GM12878 (cell line): Measurements from ENCODE around the gene RAN. TPM values are rescaled to one million over a fixed set of nuclear protein-coding genes. Genes with fewer than 3 reads are reported as not detected.

Experiments
- ATAC-seq: fragments of 200-7000 bp; cut with Tn5 transposase; 3 replicates; pipeline ENCODE4 v1.9.1; 2020; ENCODE audit warnings: mild to moderate bottlenecking, moderate library complexity
- BruUV-seq: library from RNA; stranded (reverse); fragments of 400-500 nt; replicated peaks from 2 replicates; lab custom pipeline; 2021; lab: Mats Ljungman, UMichigan
- CTCF ChIA-PET: fragments of 300-600 bp; sonication (Branson Sonifier 250); formaldehyde crosslinking; extraction: SDS; loops from one replicate; lab custom pipeline; 2021; ENCODE audit warnings: inconsistent platforms; lab: Yijun Ruan, JAX
- POLR2A ChIA-PET: fragments of 350-600 bp; formaldehyde crosslinking; extraction: SDS; loops from one replicate; lab custom pipeline; 2021; ENCODE audit warnings: inconsistent platforms; lab: Charles Lee
- RAD21 ChIA-PET: fragments of 300-600 bp; sonication (Branson Sonifier 250); formaldehyde crosslinking; loops from one replicate; lab custom pipeline; 2023; ENCODE audit warnings: antibody characterized with exemption; ENCODE audit not compliant: unreplicated experiment; lab: Charles Lee
- SMC1A ChIA-PET: fragments of 300-600 bp; sonication (Branson Sonifier 250); formaldehyde crosslinking; loops from one replicate; lab custom pipeline; 2023; ENCODE audit not compliant: unreplicated experiment, uncharacterized antibody; lab: Charles Lee
- DNase-seq: peaks from one replicate; pipeline ENCODE4 v3.0.0-alpha.2; 2011; ENCODE audit warnings: low read depth, low spot score
- FAIRE-seq: peaks from 3 replicates; lab custom pipeline; 2011; peaks lifted over from hg19 to GRCh38; lab: Jason Lieb, UNC
- H2AFZ ChIP-seq: 2 replicates; pipeline ENCODE4 v1.6.0; 2011; ENCODE audit warnings: low read depth, low read length, control low read depth; ENCODE audit not compliant: control insufficient read depth
- H3K27ac ChIP-seq: 2 replicates; pipeline ENCODE4 v1.5.1; 2011; ENCODE audit warnings: control low read depth; ENCODE audit not compliant: control insufficient read depth, insufficient read depth
- H3K27me3 ChIP-seq, 2 experiments: replicated peaks in 1 of 2; 2 replicates each; pipeline versions ENCODE4 v1.6.0 to v1.6.1; 2011; ENCODE audit warnings: low read length in 1 of 2; ENCODE audit not compliant: control insufficient read depth in 2 of 2, insufficient read depth in 2 of 2
- H3K36me3 ChIP-seq, 2 experiments: 2 replicates each; pipeline ENCODE4 v1.5.1; 2011; ENCODE audit warnings: low read length in 1 of 2; ENCODE audit not compliant: control insufficient read depth in 2 of 2, insufficient read depth in 2 of 2
- H3K4me1 ChIP-seq: 2 replicates; pipeline ENCODE4 v1.6.1; 2011; ENCODE audit warnings: mild to moderate bottlenecking, low read length, moderate library complexity, mixed read lengths; ENCODE audit not compliant: control insufficient read depth, insufficient read depth
- H3K4me2 ChIP-seq: 2 replicates; pipeline ENCODE4 v1.6.0; 2011; ENCODE audit warnings: control low read depth; ENCODE audit not compliant: control insufficient read depth, insufficient read depth
- H3K4me3 ChIP-seq: fragments of 200-600 bp; sonication (generic); 2 replicates; pipeline ENCODE4 v1.5.1; 2016
- H3K79me2 ChIP-seq: 2 replicates; pipeline ENCODE4 v1.6.0; 2011; ENCODE audit warnings: low read length; ENCODE audit not compliant: control insufficient read depth, insufficient read depth
- H3K9ac ChIP-seq: 2 replicates; pipeline ENCODE4 v1.8.0; 2011; ENCODE audit warnings: low read length, control low read depth, mixed read lengths; ENCODE audit not compliant: control insufficient read depth, insufficient read depth
- H3K9me3 ChIP-seq: replicated peaks from 3 replicates; pipeline ENCODE4 v1.5.1; 2011; ENCODE audit warnings: mild to moderate bottlenecking, low read length; ENCODE audit not compliant: control insufficient read depth, insufficient read depth
- H4K20me1 ChIP-seq: 2 replicates; pipeline ENCODE4 v1.6.0; 2011; ENCODE audit not compliant: control insufficient read depth, insufficient read depth
- WGBS: methylation state at CpG from one replicate; pipeline ENCODE4 v1.1.6; 2016; ENCODE audit warnings: low lambda C conversion rate; ENCODE audit not compliant: insufficient replicate concordance, insufficient coverage; ENCODE audit errors: missing lambda C conversion rate; 5-methylcytosine and 5-hydroxymethylcytosine counted together
- in situ Hi-C: fragments of 300-500 bp; cut with MboI; formaldehyde crosslinking; loops from 9 replicates; pipeline ENCODE4 v1.14.3; 2018; ENCODE audit warnings: mixed read lengths
- intact Hi-C: fragments of 100-400 bp; cut with micrococcal nuclease; formaldehyde crosslinking; loops from one replicate; pipeline ENCODE4 v1.14.2; 2022; ENCODE audit not compliant: unreplicated experiment
- polyA plus RNA-seq, 11 experiments: library from polyadenylated mRNA; depleted of rRNA in 4 of 11; unstranded in 6 of 11; stranded (reverse) in 5 of 11; fragments of >200 nt; fragmentation: Nextera tagmentation in 4 of 11; fragmentation: Illumina TruSeq in 1 of 11; extraction: Ambion mirVana in 4 of 11; extraction: Trizol in 1 of 11; gene quantifications; 1 replicate in 1 of 11; 2 replicates in 10 of 11; pipeline versions ENCODE4 v1.2.1 to v1.2.3, GENCODE V29; 2011 to 2016; ENCODE audit warnings: inconsistent platforms in 2 of 11, missing spikeins in 2 of 11, low read depth in 1 of 11
- small RNA-seq: library from RNA; depleted of rRNA; stranded (forward); fragments of <200 nt; gene quantifications from one replicate; pipeline ENCODE3, GENCODE V24; 2014
- total RNA-seq, 4 experiments: library from RNA; depleted of rRNA in 3 of 4; stranded (reverse); fragments of >200 nt in 3 of 4; fragmentation: Illumina TruSeq in 1 of 4; extraction: Trizol in 1 of 4; gene quantifications; 2 replicates each; pipeline versions ENCODE4 v1.2.1 to v1.2.3, GENCODE V29; 2013 to 2021
- TF ChIP-seq, protein P1 (sequence below): fragments of 150-350 bp; IDR thresholded peaks from 2 replicates; pipeline ENCODE4 v1.6.1; 2016; ENCODE audit warnings: low read depth, low read length

Gene RAN
- total and polyA plus RNA-seq, 10 of the 15 experiments (the other 5 are each of a cell fraction or from before 2014, with no cell fraction given): 1,598 to 3,769 (median 2,845) TPM

DNA sequence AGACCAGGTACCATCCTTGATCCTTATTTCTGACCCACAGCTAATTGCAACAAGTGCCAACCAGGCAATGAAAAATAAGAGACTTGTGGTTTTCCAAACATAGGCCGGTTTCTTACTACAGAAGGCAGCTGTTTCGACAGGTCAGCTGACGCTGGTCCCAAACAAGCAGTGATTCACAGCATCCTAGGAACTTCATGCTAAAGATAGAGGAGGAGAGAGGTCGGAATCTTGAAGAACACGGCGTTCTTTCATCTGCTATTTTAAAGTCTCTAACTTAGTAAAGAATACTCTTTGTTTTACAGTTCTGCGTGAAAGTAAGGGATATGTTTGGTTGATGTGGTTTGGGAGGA lies 53.8 kb downstream of the RAN start:
- no peaks in the 10 kb centered on the region for H3K36me3 ChIP-seq
- POLR2A ChIA-PET: no interaction called here
- TF ChIP-seq, protein P1, sequence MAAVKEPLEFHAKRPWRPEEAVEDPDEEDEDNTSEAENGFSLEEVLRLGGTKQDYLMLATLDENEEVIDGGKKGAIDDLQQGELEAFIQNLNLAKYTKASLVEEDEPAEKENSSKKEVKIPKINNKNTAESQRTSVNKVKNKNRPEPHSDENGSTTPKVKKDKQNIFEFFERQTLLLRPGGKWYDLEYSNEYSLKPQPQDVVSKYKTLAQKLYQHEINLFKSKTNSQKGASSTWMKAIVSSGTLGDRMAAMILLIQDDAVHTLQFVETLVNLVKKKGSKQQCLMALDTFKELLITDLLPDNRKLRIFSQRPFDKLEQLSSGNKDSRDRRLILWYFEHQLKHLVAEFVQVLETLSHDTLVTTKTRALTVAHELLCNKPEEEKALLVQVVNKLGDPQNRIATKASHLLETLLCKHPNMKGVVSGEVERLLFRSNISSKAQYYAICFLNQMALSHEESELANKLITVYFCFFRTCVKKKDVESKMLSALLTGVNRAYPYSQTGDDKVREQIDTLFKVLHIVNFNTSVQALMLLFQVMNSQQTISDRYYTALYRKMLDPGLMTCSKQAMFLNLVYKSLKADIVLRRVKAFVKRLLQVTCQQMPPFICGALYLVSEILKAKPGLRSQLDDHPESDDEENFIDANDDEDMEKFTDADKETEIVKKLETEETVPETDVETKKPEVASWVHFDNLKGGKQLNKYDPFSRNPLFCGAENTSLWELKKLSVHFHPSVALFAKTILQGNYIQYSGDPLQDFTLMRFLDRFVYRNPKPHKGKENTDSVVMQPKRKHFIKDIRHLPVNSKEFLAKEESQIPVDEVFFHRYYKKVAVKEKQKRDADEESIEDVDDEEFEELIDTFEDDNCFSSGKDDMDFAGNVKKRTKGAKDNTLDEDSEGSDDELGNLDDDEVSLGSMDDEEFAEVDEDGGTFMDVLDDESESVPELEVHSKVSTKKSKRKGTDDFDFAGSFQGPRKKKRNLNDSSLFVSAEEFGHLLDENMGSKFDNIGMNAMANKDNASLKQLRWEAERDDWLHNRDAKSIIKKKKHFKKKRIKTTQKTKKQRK: no peak
- H4K20me1 ChIP-seq: no peaks in the 10 kb centered on the region
- CTCF ChIA-PET: no interaction called here
- in situ Hi-C loops: no loop called here
- no peaks in the 10 kb centered on the region for H3K4me1 ChIP-seq
- BruUV-seq: no TSS peak
- no peak overlapping the region for H3K9ac ChIP-seq
- RAD21 ChIA-PET: no interaction called here
- H3K27ac ChIP-seq: no peak overlapping the region
- FAIRE-seq: no peak
- 62% methylated on average over 7 of the region's 7 CpGs for WGBS
- no peak overlapping the region for H3K4me2 ChIP-seq
- no peaks in the 10 kb centered on the region; the same call in 2 of the 3 replicates for H3K9me3 ChIP-seq
- H3K27me3 ChIP-seq: peaks cover 0 to 1% of the 10 kb centered on the region in 2 experiments; a peak in 1 of 4 replicates
- no peak overlapping the region for H2AFZ ChIP-seq
- DNase-seq: no peak
- intact Hi-C loops: no loop called here
- H3K79me2 ChIP-seq: no peaks in the 10 kb centered on the region
- ATAC-seq: no peak
- no peak overlapping the region for H3K4me3 ChIP-seq
- SMC1A ChIA-PET: no interaction called here

Small RNA genes within 50 kb of the gene (small RNA-seq; reads per million reads assigned to genes)
- gene RF00019 (not detected), gene RNU6-1077P (not detected)

Other genes with a start within 250 kb of the RAN start
- 0.06 and 0.22 TPM in 2 replicates for gene RIMBP2, start 155.8 kb upstream of the RAN start, total RNA-seq (2014; rRNA removed)
- gene RIMBP2, start 155.8 kb upstream of the RAN start, total RNA-seq (2014; rRNA removed; fragmentation: Illumina TruSeq; extraction: Trizol): 0.04 and 0.09 TPM in 2 replicates
- gene RIMBP2, start 155.8 kb upstream of the RAN start, total RNA-seq (2021): 0.41 and 0.43 TPM in 2 replicates
- gene RIMBP2, start 155.8 kb upstream of the RAN start, polyA plus RNA-seq (2011; rRNA removed): 1.4 and 2.9 TPM in 2 replicates
- 0.07 TPM in 1 of 2 replicates, not detected in the other for gene RIMBP2, start 155.8 kb upstream of the RAN start, polyA plus RNA-seq (2014; fragmentation: Illumina TruSeq; extraction: Trizol)
- gene RIMBP2, start 155.8 kb upstream of the RAN start, polyA plus RNA-seq (2014; fragmentation: Nextera tagmentation; extraction: Ambion mirVana): under 1 TPM in 1 of 2 experiments, not detected in 1; 0.04 TPM
- gene RIMBP2, start 155.8 kb upstream of the RAN start, polyA plus RNA-seq (2014; rRNA removed): 0.08 and 0.11 TPM in 2 replicates
- under 1 TPM; 0.06 to 0.24 TPM for gene RIMBP2, start 155.8 kb upstream of the RAN start, polyA plus RNA-seq (2016; fragmentation: Nextera tagmentation; extraction: Ambion mirVana)
- 9.1 and 11.8 TPM in 2 replicates for gene STX2, start 32.8 kb upstream of the RAN start, total RNA-seq (2014; rRNA removed)
- gene STX2, start 32.8 kb upstream of the RAN start, total RNA-seq (2014; rRNA removed; fragmentation: Illumina TruSeq; extraction: Trizol): 13.4 and 14.5 TPM in 2 replicates
- gene STX2, start 32.8 kb upstream of the RAN start, total RNA-seq (2021): 11.0 and 11.3 TPM in 2 replicates
- gene STX2, start 32.8 kb upstream of the RAN start, polyA plus RNA-seq (2011; rRNA removed): 22.2 and 27.3 TPM in 2 replicates
- 15.4 and 18.7 TPM in 2 replicates for gene STX2, start 32.8 kb upstream of the RAN start, polyA plus RNA-seq (2014; fragmentation: Illumina TruSeq; extraction: Trizol)
- gene STX2, start 32.8 kb upstream of the RAN start, polyA plus RNA-seq (2014; fragmentation: Nextera tagmentation; extraction: Ambion mirVana): 1 to 10 TPM; 6.0 to 7.8 TPM
- 12.1 and 16.2 TPM in 2 replicates for gene STX2, start 32.8 kb upstream of the RAN start, polyA plus RNA-seq (2014; rRNA removed)
- gene STX2, start 32.8 kb upstream of the RAN start, polyA plus RNA-seq (2016; fragmentation: Nextera tagmentation; extraction: Ambion mirVana): 1 to 10 TPM; 6.6 to 6.9 TPM
- 2.0 and 2.1 TPM in 2 replicates for gene ADGRD1, start 81.8 kb downstream of the RAN start, total RNA-seq (2014; rRNA removed)
- 0.49 and 0.69 TPM in 2 replicates for gene ADGRD1, start 81.8 kb downstream of the RAN start, total RNA-seq (2014; rRNA removed; fragmentation: Illumina TruSeq; extraction: Trizol)
- gene ADGRD1, start 81.8 kb downstream of the RAN start, total RNA-seq (2021): 0.82 and 1.3 TPM in 2 replicates
- gene ADGRD1, start 81.8 kb downstream of the RAN start, polyA plus RNA-seq (2011; rRNA removed): 9.0 and 12.7 TPM in 2 replicates
- gene ADGRD1, start 81.8 kb downstream of the RAN start, polyA plus RNA-seq (2014; fragmentation: Illumina TruSeq; extraction: Trizol): 0.11 and 0.21 TPM in 2 replicates
- under 1 TPM; 0.15 to 0.60 TPM for gene ADGRD1, start 81.8 kb downstream of the RAN start, polyA plus RNA-seq (2014; fragmentation: Nextera tagmentation; extraction: Ambion mirVana)
- gene ADGRD1, start 81.8 kb downstream of the RAN start, polyA plus RNA-seq (2014; rRNA removed): 1.2 and 1.7 TPM in 2 replicates
- 1 to 10 TPM; 1.7 to 1.9 TPM for gene ADGRD1, start 81.8 kb downstream of the RAN start, polyA plus RNA-seq (2016; fragmentation: Nextera tagmentation; extraction: Ambion mirVana)